IPS DF 4.7 (cell line): ENCODE results near the gene GALNT14.
"Not testable (repeated sequence)": the region's sequence is repeated elsewhere in the genome, so short reads cannot be mapped to it uniquely, and the experiment has no call there.

Source experiments
- DNase-seq: peaks from one replicate; pipeline ENCODE4 v3.0.0-alpha.2; 2013; ENCODE audit warnings: low spot score; ENCODE audit errors: extremely low read depth

GALNT14 gene, protein sequence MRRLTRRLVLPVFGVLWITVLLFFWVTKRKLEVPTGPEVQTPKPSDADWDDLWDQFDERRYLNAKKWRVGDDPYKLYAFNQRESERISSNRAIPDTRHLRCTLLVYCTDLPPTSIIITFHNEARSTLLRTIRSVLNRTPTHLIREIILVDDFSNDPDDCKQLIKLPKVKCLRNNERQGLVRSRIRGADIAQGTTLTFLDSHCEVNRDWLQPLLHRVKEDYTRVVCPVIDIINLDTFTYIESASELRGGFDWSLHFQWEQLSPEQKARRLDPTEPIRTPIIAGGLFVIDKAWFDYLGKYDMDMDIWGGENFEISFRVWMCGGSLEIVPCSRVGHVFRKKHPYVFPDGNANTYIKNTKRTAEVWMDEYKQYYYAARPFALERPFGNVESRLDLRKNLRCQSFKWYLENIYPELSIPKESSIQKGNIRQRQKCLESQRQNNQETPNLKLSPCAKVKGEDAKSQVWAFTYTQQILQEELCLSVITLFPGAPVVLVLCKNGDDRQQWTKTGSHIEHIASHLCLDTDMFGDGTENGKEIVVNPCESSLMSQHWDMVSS

DNA sequence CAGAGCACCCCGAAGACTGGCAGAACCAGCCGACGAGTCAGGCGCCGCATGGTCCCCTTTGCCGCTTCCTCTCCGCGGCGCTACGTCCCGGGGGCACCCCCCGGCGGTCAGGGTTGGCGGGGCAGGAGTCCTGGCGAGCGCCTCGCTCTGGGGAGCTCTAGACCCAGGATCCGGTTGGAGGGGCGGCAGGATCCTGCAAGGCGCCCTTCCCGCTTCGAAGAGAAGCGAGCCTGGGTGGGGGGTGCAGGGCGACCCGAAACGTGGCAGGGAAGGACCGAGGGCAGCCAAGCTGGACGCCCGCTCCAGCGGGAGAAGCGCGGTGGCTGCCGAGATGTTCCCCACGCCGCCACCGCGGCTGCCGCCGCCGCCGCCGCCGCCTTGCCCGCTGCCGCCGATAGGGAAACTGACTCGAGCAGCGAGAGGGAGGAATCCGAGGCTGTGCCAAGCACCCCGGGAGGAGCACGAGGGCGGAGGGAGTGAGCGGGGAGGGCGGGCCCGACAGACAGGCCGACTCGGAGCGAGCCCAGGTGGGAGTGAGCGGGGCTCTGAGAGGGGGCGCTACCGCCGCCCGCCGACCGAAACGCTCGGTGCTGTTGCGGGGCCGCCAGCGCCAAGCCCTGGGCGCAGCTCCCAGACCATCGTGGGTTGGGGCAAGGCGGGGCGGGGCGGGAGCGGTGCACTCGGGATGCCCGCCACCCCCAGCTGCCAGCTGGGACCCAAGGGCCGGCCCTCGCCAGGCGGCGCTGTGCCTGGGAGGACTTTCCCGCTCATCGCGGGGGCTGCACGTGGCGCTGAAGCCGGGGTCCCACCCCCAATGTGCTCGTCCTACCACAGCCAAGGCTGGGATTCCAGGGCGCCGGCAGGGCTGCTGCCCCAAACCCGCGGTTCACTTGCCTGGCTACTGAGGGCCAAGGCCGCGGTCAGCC lies at the start of gene GALNT14:
Gene GALNT14, minus strand, starts transcription at position 404 of the 926 bp plus-strand sequence. Its CDS starts 354 bp downstream, at position 50.
- DNase-seq: no peak

DNA sequence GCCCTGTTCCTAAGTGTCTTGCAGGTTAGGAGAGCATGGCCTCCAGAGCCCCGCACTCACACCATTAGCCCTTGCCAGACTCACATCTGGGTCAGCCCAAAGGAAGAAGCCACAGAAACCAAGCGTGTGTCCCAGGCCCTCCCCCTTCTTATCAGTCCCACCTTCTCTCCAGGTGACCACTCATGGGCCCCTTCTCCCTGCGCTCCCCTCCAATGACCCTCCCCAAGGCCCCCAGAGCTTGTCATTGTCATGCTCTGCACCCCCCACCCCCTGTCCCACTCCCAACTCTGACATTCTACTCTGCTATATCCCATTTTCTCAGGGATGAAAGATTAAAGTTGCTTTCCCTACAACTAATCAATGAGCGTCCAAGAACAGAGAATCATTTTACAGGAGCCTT lies 48.9 kb upstream of the GALNT14 start:
- no peak for DNase-seq

DNA sequence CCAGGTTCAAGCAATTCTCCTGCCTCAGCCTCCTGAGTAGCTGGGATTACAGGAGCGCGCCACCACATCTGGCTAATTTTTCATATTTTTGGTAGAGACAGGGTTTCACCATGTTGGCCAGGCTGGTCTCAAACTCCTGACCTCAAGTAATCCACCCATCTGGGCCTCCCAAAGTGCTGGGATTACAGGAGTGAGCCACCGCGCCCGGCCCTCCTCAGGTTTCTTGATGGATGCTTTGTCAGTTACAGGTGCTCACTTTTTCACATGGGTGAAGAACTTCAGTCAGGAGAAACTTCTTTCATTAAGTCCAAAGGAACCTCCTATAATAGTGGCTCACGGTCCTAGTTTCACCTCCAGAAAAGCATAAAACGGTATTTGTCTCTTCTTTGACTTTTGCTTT lies 45.7 kb upstream of the GALNT14 start:
- not testable (repeated sequence) for DNase-seq

DNA sequence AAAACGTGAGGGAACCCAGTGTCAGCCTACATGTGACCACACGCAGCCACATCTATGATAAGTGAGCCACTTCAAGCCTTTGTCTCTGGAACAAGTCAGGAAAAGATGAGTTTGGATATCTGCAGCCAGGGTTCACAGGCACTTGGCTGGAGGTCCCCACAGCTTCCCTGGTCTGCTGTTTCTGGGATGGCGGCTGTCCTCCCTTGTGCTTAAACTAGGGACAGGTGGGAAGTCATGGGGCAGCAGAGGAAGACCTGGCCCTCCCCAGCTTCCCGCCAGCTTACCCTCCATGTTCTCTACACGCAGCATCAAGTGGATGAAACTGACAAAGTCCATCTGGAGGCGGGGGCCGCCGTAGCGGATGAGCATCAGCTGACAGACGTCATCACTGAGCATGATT lies 38.5 kb upstream of the GALNT14 start:
- DNase-seq: no peak

DNA sequence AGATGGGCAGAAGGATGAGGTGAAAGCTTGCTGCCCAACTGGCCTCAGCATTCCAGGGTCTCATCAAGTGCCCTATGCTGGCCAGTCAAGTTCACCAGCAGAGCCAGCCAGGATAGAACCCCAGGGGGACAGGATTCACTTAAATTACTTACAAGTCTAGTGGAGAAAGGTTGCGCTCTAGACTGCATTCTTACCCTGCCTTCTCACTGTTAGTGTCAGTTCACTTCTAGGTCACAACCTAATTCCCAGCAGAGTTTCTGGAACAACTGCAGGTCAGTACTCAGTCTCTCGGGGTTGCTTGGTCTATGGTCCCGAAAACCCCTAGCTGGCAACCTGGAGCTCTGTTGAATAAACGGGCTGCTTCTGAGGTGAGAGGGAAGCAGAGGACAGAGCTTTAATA lies 32.9 kb upstream of the GALNT14 start:
- no peak for DNase-seq

DNA sequence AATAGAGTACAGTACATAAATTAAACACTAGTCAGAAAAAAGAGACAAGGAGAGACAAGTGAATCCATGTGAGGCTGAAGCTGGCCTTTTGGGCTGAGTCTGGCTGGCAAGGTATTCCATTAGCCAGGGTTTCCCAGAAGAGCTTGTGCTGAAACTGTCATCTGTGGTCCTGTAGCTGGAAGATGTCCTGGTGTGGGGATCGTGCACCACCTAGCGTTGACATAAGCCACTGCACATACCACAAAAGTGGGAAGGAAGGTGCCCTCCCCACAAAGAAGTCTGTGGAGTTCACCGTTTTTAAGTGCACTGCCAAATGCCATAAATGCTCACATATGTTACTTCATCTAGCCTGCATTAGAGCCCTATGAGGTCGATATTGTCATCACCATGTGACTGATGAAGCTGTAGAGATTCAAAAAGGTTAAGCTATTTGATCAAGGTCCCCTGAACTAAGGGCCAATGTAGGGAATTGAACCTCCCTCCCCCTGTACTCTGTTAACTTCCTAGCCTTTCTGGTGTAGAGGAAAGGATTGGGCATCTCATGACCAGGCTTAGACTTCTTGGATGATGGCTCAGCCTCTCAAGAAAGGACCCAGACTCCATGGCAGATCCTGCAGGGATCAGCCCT lies 31.9 kb upstream of the GALNT14 start:
- DNase-seq: peak; percentile 69

DNA sequence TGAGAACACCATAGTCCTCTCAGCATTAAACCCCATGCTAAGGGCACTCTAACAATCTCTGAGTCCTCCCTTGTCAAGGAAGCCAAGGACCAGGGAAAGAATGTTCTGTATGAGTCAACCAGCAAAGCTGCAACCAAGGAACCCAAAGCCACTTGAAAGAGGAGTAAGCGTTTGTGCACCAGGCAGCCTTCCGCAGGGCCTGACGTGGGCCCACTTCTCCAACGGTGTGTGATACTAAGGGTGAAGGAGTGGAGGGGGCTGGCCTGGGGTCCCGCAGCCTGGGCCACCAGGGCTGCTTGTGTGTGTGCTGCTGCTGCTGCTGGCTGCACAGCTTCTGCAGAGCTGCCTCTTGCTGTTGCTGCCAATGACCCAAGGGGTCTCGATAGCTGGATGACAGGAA lies 30.1 kb upstream of the GALNT14 start:
- DNase-seq: no peak

DNA sequence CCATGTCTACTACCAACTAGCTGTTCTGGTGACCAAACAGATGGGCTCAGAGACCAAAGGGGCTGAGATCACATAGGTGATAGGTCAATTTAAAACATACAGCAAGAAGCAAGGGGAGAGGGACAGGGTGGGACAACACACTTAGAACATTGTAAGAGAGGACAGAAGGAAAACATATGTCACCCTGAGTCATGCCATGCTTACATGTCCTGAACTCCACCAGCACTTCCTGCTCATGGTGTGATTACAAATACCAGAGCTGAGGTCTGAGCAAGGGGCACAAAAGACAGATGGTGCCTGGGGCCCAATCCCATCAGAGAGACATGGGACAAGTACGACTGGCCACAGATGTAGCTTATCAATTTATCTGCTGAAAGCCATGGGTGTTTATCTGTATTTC lies 28.7 kb upstream of the GALNT14 start:
- DNase-seq: no peak

DNA sequence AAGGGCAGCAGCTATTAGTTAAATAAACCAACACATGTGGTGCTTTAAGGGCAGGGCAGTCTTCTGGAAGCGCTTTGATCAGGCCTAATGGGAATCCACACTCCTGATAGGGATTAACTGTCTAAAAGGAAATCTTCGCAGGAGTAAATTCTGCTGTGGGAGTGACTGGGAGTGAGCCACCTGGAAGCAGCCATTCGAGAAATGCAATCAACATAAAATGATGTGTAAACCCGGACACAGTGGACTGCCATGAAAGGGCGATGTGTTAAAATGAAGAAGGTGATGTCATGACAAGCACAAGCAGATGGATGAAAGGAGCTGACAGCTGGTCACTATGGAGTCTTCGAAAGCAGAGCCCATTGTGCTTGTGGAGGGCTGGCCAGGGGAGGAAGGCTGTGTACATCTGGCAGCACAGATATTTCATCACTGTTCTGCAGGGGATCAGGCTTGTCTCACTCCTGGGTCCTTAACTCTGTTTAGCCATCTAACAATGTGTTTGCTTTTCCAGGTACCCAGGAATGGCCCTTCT lies 24.8 kb upstream of the GALNT14 start:
- DNase-seq: no peak

DNA sequence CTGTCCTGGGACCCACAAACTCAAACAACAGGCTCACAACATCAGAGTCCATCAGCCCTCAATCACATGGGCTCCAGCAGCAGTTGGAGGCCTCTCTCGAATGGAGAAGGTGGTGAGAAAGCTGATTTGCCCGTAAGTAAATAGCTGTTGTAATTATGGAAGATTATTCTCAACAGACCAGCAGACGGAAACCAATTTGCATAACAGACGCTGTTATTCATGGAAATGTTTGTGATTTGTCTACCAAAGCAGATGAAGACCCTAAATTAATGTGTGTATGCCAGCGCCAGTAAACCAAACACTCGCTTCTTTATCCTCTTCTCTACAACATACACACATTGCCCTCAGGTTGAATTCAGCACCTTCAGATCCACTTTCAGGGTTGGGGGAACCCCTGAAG lies 23.4 kb upstream of the GALNT14 start:
- no peak for DNase-seq

DNA sequence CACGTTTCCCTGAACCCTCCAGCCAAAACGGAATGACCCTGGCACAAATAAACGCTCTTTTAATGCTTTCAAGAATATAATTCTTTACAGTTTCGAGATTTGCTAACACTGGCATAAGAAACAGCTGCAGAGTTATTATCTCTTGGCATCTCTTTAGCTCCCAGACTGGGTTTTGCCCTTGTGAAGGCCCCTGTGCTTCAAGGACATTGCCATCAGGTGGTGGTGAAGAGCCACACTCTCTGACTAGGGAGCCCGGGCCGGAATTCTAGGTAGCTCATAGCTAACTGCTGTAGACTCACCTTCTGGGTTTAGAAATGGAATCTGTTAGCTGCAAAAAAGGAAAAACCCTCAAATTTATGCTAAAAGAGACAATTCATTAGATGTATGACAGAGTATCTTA lies 13.3 kb upstream of the GALNT14 start:
- DNase-seq: no peak

DNA sequence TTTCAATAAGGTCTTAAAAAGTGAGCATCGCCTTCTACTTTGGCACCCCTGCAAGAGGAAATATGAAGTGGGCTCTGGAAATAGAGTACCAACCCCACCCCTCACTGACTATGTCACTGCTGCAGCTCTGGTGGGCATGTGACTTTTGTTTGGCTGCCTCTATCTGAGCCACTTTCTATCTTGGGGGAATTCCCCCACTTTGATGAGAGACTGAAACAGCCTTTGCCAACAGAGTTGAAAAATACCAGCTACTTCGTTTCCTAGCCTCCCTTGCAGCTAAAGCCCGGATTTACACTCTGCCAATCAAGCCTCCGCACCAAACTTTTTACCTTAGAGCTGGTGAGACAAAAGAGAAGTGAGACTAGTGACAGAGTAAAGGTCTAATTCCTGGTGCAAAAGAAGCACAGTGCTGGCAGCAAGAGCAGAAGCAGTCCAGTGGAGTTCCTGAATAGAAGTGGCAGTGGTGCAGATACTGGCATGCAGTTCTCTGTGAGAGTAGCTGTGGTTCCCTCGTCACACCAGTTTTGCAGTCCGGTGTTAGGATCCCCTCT lies 12.0 kb upstream of the GALNT14 start:
- no peak for DNase-seq

DNA sequence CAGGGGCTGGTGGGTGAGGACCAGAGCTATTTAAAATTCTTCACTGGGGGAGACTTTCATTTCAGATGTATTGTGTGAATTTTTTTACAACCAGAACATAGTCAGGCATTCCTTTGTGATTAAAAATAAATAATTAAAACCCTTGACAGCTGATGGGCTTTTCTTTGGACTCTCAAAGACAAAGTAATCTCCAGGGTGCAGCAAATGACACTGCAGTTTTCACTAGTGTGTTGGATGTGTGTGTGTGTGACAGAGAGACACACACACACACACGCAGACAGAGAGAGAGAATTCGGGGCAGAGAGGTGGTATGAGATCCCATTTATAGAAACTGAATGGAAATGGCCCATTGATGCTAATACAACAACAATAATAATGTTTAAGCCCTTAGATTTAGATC lies 10.3 kb upstream of the GALNT14 start:
- DNase-seq: no peak

DNA sequence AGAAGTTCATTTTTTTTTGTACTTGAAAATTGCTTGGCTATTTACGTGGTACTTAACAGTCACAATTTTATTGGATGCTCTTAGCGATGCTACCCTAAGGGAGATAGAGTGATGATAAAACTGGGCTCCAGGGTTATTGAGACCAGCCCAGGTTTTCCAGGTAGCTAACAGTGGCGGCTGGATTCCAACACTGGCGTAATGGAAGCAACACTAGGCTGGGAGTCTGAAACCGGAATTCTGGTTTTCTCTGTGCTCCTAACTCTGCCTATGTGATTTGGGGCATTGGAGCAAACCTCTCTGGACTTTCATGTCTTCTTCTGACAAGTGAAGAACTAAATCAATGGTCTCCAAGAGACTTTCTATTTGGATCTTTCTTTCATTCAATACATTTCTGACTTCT lies 9.4 kb upstream of the GALNT14 start:
- DNase-seq: no peak

DNA sequence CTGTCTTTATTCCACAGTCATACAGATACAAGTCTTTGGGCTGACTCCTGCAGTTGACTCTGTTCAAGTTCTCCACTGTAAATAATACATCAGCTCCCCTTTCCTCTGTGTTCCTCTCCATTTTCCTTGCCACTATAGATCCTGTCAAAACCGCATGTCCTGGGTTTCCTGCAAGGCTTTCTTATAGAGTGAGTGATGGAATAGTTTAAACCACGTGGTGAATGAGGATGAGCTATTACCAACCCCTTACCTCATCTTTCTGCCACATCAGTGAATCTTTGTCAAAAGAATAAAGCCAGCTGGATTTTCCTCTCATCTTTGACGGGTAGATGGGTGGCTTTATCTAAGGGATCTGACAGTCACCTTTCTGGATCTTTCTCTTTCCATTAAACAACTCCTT lies 3.9 kb upstream of the GALNT14 start:
- no peak for DNase-seq

DNA sequence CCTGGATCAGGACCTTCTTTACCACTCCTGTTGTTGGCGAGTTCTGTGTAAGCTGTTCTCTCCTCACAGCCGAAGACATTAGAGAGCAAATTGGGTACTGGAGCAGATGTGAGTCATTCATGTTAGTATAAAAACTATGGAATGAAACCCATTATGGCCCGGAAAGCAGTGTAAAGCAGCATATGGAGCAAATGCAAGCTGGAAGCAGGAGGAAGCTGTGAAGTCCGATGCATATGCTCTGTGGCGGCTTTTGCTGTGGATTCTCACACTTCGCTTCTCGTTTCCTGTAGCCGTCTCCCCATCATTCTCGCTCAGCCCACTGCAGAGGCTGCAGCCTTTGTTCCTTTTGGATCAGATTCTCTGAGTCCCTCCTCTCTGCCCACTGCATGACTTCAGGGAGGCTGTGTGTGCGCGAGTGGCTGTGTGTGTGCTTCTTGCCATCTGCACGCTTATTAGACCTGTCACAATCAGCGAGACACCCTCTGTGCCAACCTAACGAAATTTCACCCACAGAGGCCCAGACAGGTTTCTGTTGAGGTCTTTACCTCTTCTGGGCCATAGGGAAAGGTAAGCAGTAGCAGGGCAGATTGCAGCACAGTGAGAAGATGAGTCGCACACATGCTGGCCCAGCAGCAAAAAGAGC lies 3.3 kb upstream of the GALNT14 start:
- DNase-seq: no peak

DNA sequence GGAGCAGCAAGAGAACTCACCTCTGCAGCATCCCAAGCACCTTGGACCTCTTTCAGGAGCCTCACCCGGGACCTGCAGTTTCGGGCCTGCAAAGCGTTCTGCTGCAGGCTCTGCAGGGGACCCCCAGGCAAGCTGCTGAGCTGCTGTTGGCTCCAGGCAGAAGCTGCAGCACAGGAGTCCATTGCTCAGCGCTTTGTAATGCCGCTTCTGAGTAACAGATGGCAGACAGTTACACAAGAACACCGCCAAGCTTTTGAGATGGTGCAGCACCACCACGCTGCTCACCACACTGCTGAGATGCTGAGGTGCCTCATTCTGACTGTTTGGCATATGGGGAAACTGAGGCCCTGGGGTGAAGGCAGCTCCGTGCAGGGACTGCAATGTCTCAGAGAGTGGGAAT lies 1.9 kb upstream of the GALNT14 start:
- no peak for DNase-seq

DNA sequence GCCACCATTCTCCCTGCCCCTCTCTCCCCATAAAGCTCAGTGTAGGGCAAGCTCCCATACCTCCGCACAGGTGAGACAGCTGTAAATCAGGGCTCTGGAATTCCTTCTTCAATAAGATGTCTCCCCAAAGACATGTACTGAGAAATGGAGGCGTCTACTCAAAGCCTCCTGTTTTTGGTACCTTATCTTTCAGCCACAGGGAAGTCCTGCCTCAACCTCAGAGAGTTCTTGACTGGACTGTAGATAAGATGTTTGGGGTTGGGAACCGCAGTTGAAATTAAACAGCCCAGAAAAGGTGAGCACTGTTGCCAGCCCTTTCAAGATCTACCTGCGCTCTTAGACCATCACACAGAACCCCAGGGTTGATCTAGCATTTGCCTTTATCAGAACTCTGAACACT lies 1.4 kb upstream of the GALNT14 start:
- DNase-seq: no peak

DNA sequence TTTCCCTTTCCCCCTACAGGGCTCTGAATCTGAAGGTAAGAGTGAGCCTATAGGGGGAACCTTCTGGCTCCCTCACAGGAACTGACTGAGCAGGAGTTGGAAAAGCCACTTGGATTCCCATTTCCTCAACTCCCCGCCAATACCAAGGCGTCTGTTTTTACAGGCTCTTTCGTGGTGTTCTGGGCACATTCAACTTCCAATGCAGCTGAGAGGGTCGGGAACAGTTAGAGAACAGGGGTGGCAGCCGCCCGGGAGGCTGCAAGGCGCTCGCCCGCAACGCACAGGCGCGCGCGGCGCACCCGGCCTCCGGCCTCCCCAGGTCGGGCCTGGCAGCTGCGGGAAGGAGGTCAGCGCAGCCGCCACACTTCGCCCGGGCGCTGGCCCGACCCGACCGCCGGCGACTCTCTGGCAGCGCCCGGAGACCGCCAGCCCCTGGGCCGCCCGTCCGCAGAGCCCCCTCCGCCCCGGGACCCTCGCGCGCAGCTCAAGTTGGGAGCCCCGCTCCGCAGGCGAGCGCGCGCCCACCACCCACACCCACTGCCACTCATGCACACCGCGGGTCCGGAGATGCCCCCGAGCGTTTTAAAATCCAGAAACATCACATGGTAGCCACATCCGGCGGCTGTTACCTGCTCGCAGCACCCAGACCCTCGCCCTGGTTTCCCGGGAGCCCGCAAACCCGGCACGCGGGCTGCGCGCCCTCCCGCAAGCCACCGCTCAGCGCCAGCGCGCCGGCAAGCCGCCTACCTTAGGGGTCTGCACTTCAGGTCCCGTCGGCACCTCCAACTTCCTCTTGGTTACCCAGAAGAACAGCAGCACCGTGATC lies 816 bp downstream of the GALNT14 start:
- DNase-seq: no peak

DNA sequence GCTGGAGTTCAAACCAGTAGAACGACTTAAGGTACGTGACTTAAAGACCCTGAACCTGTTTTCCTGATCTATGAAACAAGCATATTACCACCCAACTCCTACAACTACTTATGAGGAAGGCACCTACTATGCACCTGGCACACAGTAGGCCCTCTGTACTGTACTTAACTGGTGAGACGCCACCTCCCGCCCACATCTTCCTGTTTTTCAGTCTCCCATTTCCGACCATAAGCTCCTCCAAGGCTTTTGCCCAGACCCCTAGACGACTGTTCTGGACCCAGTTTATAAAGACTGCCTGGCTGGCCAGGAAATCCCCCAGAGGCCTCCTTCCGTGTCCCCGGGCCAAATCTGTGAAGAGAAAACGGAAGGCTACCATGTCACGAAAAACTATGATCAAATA lies 1.5 kb downstream of the GALNT14 start:
- no peak for DNase-seq
